ENCODE data around the gene WNT9B.

DNA sequence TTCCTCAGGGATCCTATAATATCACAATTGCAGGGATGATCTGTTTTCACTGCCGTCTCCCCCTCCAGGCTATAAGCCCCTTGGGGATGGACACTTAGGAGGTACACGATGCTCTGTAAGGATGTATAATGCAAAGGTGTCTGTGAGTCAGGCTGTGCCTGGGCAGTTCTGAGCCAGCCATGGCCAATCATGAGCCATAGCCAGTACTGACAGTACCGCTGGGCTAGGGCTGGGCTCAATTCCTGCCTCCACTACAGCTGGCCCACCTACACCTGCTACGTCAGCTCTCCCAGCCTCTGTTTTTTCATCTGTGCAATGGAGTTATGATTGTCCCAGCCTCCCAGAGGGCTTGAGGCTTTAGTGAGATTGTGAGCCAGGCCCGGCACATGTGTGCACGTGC, 2.8 kb upstream of the WNT9B start:
- TF ChIP-seq, protein P1, sequence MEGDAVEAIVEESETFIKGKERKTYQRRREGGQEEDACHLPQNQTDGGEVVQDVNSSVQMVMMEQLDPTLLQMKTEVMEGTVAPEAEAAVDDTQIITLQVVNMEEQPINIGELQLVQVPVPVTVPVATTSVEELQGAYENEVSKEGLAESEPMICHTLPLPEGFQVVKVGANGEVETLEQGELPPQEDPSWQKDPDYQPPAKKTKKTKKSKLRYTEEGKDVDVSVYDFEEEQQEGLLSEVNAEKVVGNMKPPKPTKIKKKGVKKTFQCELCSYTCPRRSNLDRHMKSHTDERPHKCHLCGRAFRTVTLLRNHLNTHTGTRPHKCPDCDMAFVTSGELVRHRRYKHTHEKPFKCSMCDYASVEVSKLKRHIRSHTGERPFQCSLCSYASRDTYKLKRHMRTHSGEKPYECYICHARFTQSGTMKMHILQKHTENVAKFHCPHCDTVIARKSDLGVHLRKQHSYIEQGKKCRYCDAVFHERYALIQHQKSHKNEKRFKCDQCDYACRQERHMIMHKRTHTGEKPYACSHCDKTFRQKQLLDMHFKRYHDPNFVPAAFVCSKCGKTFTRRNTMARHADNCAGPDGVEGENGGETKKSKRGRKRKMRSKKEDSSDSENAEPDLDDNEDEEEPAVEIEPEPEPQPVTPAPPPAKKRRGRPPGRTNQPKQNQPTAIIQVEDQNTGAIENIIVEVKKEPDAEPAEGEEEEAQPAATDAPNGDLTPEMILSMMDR (IDR thresholded peaks at IDR 0.05; ENCODE audit: low read depth, low read length, missing input control) = no peak
- TF ChIP-seq JUND (IDR thresholded peaks at IDR 0.05) (no peak), RAD21 (IDR thresholded peaks at IDR 0.05) (no peak), YY1 (IDR thresholded peaks at IDR 0.05) (no peak), TAF1 (conservative IDR thresholded peaks at IDR 0.05) (no peak), SP1 (IDR thresholded peaks at IDR 0.05) (no peak), GABPA (IDR thresholded peaks at IDR 0.05 in 1 of 2, conservative IDR thresholded peaks at IDR 0.05 in 1 of 2) (no peak), HNF4A (conservative IDR thresholded peaks at IDR 0.05) (no peak)
- TF ChIP-seq, protein P2, sequence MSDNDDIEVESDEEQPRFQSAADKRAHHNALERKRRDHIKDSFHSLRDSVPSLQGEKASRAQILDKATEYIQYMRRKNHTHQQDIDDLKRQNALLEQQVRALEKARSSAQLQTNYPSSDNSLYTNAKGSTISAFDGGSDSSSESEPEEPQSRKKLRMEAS (IDR thresholded peaks at IDR 0.05) = no peak
- TF ChIP-seq, protein P3, sequence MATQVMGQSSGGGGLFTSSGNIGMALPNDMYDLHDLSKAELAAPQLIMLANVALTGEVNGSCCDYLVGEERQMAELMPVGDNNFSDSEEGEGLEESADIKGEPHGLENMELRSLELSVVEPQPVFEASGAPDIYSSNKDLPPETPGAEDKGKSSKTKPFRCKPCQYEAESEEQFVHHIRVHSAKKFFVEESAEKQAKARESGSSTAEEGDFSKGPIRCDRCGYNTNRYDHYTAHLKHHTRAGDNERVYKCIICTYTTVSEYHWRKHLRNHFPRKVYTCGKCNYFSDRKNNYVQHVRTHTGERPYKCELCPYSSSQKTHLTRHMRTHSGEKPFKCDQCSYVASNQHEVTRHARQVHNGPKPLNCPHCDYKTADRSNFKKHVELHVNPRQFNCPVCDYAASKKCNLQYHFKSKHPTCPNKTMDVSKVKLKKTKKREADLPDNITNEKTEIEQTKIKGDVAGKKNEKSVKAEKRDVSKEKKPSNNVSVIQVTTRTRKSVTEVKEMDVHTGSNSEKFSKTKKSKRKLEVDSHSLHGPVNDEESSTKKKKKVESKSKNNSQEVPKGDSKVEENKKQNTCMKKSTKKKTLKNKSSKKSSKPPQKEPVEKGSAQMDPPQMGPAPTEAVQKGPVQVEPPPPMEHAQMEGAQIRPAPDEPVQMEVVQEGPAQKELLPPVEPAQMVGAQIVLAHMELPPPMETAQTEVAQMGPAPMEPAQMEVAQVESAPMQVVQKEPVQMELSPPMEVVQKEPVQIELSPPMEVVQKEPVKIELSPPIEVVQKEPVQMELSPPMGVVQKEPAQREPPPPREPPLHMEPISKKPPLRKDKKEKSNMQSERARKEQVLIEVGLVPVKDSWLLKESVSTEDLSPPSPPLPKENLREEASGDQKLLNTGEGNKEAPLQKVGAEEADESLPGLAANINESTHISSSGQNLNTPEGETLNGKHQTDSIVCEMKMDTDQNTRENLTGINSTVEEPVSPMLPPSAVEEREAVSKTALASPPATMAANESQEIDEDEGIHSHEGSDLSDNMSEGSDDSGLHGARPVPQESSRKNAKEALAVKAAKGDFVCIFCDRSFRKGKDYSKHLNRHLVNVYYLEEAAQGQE (IDR thresholded peaks at IDR 0.05) = no peak

Measured in liver (tissue), 3 donors.